DMS79 treated with DMSO at 0.1 percent for 48 hours (cell line): ENCODE data around the gene TFR2.
"Not testable (repeated sequence)": the region's sequence is repeated elsewhere in the genome, so short reads cannot be mapped to it uniquely, and the experiment has no call there.

Experiments used
- DNase-seq: peaks from one replicate; lab custom pipeline; 2025; lab: John Stamatoyannopoulos, UW

Gene TFR2

DNA sequence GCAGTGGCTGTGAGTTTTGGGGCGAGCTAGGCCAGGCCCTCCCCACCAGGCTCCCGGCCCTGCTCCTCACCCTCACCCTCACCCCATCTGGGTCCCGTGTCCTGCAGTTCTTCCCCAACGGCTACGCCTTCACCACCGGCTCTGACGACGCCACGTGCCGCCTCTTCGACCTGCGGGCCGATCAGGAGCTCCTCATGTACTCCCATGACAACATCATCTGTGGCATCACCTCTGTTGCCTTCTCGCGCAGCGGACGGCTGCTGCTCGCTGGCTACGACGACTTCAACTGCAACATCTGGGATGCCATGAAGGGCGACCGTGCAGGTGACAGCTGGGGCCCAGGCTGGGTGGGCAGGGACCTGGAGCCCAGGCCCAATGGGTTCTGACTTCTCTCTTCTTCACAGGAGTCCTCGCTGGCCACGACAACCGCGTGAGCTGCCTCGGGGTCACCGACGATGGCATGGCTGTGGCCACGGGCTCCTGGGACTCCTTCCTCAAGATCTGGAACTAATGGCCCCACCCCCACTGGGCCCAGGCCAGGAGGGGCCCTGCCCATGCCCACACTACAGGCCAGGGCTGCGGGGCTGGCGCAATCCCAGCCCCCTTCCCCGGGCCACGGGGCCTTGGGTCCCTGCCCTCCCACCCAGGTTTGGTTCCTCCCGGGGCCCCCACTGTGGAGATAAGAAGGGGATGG, 37.1 kb upstream of the TFR2 start:
- DNase-seq, result no peak

DNA sequence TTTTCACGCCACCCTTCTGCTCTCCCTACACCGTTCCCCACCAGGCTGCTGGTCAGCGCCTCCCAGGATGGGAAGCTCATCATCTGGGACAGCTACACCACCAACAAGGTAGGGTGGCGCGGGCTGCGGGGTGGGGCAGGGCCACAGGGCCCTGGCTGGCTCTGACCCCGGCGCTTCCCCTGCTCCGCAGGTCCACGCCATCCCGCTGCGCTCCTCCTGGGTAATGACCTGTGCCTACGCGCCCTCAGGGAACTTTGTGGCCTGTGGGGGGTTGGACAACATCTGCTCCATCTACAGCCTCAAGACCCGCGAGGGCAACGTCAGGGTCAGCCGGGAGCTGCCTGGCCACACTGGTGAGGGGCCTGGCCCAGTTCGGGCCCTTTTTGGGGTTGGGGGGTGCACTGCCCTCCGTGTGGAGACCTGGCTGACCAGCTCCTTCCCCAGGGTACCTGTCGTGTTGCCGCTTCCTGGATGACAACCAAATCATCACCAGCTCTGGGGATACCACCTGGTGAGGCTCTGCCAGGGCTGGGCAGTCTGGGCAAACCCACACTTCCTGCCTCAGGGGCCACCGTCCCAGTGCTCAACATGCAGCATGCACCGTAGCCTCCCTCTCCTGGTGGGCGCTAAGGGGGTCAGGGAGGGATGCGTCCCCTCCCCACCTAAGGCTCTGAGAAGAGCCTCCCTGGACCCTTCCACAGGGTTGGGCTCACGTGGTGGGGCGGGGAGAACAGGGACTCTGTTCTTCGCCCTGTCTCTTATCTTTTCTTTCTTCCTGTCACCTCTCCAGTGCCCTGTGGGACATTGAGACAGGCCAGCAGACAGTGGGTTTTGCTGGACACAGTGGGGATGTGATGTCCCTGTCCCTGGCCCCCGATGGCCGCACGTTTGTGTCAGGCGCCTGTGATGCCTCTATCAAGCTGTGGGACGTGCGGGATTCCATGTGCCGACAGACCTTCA, 36.2 kb upstream of the TFR2 start:
- DNase-seq, result no peak

DNA sequence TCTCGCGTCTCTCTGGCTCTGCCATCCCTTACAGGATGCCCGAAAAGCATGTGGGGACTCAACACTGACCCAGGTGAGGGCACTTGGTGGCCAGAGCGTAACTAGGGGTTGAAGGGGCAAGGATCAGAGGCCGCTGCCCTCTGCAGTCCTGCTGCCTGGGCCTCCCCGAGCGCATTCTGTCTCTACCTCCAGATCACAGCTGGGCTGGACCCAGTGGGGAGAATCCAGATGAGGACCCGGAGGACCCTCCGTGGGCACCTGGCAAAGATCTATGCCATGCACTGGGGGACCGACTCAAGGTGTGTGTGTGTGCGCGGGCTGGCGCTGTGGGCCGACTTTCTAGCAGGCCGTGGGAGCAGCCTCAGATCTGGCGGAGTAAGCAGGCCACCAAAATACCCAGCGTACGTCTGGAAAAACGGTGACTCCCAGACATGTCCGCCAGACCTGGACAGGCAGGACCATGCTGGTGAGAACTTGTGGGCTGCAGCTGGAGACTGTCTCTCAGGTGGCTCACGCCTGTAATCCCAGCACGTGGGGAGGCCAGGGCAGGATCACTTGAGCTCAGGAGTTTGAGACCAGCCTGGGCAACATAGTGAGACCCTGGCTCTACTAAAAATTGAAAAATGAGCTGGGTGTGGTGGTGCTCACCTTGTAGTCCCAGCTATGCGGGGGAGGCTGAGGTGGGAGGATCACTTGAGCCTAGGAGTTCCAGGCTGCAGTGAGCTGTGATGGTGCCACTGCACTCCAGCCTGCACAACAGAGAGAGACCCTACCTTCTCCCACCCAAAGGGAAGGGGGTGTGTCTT, 35.4 kb upstream of the TFR2 start:
- no peak for DNase-seq

DNA sequence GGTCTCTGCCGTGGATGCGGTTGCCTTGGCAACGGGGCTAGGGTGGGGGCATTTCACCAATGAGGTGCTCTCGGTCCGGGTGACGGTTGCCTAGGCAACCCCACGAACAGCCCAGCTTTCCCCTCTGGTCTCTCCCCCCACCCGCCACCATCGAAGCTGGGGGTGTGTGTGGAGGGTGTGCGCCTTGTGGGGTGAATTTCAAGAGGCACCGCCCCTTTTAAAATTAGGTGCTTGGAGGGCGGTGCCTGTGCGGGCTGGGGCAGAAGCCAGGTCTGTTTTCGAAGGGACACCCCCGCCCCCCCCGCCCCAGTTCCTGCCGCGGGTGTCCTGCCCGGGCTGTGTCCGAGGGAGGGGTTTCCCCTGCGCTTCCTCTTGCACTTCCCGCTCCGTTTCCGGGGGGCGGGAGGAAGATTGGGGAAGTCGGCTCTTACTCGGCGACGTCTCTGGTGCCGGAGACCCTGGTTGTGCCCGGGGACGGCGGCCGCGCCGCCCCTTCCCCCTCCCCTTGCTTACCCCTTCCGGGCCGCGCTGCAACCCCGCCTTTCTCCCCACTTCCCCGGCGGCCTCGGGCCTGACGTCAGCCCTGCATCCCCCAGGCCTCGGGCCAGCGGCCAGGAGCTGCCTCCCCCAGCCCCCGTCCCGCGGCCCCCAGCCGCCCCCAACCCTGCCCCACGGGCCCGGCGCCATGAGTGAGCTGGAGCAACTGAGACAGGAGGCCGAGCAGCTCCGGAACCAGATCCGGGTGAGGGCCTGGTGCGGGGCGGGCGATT, 34.4 kb upstream of the TFR2 start:
- DNase-seq, result peak; percentile 8

DNA sequence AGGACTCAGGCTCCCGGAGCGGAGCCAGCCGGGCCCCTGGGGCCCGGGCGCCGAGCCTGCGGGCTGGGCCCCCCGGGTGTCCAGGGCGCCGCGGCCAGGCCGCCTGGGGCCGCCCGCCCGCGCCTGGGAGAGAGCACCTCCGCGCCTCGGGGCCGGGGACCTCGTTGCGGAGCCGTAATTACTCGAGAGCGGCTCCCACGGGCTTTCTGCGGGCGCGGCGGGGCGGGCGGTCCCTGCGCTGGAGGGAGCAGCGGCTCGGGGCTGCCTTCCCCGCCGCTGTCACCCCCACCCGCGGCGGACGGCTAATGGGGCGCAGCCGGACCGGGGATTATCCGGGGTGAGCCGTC, 33.7 kb upstream of the TFR2 start:
- no peak for DNase-seq

DNA sequence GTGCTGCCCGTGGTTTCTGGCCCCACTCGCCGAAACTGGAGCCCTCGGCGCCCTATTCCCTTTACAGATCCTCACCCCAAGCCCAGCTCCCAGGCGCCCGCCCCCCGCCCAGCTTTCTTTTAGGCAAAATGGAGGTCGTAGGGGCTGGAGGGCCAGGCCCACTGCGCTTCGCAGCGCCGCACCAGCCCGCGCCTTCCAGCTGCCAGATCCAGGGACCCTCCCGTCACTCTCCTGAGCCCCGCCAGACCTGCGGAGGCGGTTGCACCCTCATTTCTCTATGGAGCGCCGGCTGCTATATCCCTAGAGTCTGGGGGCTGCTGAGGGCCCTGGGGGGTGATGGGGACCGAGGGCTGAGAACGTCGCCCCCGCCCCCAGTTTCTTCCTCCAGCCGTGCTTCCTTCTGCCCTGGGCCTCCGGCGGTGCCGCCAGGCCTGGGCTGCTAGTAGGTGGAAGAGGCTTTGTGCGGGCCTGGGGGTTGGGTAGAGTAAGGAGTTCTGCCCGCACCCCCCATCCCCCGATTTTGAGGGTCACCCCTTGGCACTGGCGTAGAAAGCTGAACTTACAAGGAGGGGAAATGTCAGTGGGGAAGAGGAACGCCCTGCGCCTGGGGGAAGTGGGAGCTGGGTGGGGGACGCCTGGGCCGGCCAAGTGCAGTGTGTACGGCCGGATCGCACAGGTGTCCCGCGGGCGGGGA, 33.2 kb upstream of the TFR2 start:
- no peak for DNase-seq

DNA sequence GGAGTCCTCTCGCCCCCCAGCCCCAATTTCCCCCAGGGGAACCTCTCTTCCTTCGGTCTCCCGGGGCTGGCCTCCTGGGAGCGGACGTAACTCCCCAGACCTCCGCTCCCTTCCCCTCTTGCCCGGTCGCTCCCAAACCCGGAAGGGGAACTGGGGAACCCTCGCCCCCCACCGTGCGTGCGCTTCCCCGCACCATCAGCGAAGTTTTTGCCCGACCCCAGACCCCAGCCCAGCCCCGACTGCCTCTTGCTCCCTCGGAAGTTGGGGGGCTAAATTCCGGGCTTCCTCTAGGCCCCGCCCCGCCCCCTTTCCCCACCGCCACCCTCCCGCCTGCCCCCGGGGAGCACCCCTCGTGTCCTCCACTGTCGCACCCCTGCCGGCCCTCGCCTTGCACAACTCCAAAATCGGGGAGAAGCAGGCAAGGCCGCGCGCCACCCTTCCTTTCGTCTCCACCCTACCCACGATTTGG, 32.6 kb upstream of the TFR2 start:
- DNase-seq, result no peak

DNA sequence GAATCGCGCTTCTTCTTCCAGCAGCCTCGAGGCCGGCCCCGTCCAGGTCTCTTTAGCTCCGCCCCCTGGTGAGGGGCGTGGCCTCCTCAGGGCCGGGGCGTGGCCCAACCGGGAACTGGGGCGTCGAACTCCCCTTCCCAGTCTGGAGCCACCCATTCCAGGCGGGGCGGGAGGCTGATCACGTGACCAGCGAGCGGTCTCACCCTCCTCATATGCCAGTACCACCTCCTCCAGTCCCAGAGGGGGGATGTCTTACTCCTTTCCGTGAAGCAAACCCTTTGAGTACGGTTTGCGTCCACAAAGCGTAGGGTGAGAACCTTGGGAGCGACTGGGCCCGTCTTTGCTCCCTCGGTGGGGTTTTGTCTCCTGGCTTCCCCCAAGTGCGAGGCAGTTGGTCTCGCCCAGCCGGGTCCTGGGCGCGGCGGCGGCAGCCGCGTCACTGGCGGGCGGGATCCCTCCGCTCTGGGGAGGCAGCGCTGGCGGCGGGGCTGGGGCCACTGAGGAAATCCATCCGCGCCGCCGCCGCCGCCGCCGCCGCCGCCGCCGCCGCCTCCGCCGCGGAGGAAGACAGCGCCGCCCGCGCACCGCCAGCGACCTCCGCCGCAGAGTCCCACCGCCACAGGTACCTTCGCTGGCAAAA, 32.1 kb upstream of the TFR2 start, which contains the start of gene GNB2:
TSS of gene GNB2 (plus strand) at position 439 of the 640 bp plus-strand sequence. CDS start 2,526 bp downstream, outside the sequence.
- peak; percentile 91 for DNase-seq

DNA sequence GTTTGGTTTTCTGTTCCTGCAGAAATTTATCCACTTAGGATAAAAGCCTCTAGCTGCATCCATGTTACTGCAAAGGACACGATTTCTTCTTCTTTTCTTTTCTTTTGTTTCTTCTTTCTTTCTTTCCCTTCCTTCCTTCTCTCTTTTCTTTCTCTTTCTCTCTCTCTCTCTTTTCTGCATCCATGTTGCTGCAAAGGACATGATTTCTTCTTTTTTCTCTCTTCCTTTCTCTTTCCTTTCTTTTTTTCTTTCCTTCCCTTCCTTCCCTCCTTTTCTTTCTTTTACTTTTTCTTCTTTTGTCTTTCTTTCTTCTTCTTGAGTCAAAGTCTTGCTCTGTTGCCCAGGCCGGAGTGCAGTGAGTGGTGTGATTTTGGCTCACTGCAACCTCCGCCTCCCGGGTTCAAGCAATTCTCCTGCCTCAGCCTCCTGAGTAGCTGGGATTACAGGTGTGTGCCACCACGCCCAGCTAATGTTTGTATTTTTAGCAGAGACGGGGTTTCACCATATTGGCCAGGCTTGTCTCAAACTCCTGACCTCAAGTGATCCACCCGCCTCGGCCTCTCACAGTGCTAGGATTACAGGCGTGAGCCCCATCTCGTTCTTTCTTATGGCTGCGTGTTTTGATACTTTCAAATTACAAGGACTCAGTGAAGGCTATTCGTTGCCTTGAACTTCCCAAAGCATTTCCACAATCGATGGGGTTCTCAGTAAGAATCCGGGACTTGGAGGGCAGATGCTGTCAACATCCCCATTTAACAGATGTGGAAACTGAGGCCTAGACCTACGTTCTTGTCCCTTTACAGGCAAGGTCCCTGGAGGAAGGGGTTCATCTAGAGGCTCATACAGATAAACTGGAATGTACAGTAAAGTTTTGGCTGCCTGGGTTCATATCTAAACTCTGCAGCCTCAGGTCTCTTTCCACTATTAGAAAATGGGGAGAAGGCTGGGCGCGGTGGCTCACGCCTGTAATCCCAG, 30.3 kb upstream of the TFR2 start:
- DNase-seq, result no peak

DNA sequence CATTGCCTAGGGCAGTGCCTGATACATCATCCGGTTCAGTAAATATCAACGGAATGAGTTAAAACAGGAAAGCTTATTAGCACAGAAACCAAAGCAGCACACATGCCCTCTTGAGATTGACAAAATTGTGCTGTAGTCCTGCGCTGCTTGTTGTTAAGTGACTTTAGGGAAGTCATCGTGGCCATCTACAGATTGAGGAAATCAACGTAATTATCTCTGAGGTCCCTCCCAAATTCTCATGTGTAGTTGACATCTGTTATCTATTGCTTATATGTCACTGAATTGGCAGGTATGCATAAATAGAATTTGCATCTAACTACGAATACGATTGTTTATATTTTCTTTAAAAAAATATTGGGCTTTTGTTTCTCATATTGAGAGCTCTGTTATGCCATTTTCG, 28.7 kb upstream of the TFR2 start:
- no peak for DNase-seq

DNA sequence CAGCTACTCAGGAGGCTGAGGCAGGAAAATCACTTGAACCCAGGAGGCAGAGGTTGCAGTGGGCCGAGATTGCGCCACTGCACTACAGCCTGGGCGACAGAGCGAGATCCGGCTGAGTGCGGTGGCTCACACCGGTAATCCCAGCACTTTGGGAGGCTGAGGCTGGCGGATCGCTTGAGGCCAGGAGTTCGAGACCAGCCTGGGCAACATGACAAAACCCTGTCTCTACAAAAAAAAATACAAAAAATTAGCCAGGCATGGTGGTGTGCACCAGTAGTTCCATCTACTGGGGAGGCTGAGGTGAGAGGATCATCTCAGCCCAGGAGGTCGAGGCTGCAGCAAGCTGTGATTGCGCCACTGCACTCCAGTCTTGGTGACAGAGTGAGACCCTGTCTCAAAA, 27.8 kb upstream of the TFR2 start:
- not testable (repeated sequence) for DNase-seq

DNA sequence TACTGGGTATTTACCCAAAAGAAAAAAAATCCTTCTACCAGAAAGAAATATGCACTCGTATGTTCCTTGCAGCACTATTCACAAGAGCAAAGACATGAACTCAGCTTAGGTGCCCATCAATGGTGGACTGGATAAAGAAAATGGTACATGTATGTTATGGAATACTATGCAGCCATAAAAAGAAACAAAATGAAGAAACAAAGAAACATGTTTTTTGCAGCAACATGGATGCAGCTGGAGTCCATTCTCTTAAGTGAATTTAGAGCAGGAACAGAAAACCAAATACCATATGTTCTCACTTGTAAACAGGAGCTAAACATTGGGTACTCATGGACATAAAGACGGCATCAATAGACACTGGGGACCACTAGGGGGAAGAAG, 26.7 kb upstream of the TFR2 start:
- DNase-seq, result no peak

DNA sequence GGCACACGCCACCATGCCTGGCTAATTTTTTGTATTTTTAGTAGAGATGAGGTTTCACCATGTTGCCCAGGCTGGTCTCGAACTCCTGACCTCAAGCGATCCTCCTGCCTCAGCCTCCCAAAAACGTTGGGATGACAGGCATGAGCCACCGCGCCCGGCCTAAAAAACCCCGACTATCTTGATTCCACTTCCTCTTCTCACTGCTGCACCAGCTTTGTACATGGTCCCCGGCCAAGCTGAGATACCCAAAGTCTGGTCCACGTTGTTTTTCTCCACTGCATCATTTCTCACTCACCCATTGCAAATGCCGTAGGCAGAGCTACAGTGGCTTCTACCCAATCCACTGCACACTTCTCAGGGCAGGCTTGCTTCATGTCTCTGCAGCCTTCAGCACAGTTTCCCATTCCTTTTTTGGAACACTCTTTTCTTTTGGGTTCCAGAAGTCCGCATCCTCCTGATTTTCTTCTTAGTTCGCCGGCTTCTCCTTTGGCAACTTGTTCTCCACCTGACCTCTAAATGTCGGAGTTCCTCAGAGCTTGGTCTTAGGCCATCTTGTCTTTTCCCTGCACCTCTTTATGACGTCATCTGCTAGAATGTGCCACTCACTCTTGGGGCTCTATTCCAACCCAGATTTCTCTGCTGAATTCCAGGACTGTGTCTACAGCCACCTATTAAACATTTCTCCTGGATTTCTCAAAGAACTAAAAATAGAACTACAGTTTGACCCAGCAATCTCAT, 26.1 kb upstream of the TFR2 start:
- no peak for DNase-seq

DNA sequence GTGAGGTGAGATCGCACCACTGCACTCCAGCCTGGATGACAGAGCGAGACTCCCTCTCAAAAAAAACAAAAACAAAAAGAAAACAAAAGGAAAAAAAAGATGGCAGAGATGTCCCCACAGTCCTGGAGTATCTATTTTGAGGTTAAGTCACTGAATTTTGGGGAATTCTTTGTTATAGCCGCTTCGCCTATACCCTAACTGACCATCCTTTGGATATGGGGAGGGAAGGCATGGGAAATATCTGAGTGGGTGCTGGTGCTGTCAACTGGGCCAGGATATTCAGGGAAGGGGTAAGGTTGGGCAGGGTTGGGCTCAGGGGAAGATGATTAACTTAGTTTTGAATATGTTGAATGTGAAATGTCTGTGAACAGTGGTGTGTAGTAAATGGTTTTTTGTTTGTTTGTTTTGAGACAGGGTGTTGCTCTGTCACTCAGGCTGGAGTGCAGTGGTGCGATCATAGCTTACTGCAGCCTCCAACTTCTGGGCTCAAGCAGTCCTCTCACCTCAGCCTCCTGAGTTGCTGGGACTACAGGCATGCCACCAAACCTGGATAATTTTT, 23.9 kb upstream of the TFR2 start:
- no peak for DNase-seq

DNA sequence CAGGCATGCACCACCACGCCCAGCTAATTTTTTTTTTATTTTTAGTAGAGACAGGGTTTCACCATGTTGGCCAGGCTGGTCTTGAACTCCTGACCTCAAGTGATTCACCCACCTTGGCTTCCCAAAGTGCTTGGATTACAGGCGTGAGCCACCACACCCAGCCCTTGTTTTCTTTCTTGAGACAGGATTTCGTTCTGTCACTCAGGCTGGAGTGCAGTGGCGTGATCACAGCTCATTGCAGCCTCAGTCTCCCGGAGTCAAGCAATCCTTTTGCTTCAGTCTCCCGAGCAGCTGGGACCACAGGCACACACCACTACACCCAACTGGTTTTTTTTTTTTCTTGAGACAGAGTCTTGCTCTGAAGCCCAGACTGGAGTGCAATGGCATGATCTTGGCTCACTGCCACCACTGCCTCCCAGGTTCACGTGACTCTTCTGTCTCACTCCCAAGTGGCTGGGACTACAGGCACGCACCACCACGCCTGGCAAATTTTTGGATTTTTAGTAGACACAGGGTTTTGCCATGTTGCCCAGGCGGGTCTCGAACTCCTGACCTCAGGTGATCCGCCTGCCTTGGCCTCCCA, 20.9 kb upstream of the TFR2 start:
- peak; percentile 17 for DNase-seq

DNA sequence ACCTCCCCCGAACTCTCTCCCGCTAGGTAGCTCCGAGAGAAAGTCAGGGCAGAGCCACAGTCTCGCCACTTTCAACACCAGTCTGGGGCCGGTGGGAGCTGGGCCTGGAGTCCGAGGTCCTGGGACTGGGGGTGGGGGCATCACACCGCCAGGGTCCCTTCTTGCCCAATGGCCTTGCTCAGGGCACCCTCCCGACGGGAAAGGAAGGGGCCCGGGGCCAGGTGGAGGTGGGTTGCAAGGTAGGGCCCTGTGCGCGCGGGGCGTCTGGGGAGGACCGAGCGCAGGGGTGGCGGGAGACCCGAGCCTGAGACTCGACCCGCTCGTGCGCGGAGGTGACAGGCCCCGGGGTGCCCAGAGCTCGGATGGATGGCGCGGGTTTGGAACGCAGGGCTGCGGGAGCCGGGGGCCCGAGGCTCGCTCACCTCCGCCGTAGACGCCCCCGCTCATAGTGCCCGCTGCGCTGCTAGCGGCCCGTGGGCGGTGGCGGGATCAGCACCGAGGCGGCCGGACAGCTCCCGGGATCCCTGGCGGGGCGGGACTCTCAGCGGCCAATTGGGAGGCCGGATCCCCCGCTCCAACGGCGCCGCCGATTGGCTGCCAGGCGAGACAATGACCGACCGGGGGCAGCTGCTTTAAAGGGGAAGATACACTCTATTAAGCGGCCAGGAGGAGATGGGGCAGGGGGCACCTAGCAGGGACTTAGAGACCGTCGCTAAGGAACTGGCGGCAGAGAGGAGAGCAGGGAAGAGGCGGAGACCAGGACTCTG, 14.7 kb upstream of the TFR2 start, which contains the start of gene ACTL6B:
TSS of gene ACTL6B (minus strand) at position 541 of the 767 bp plus-strand sequence. CDS start at position 447, 94 bp downstream.
- peak; percentile 67 for DNase-seq
